Neural cell (in vitro differentiated cells): Measurements from ENCODE around the gene APOBEC3A. TPM values are rescaled to one million over a fixed set of nuclear protein-coding genes. Genes with fewer than 3 reads are reported as not detected.

Source experiments
- H2AFZ ChIP-seq: fragments of 200-600, 300-800 bp; sonication (generic), shearing (Covaris generic); 2 replicates; pipeline ENCODE4 v1.6.0; 2014; ENCODE audit warnings: low read depth, mild to moderate bottlenecking, antibody characterized with exemption, low read length, moderate library complexity
- H3F3A ChIP-seq: fragments of 200-600 bp; shearing (Covaris generic); 2 replicates; pipeline ENCODE4 v1.6.1; 2016; ENCODE audit warnings: mild to moderate bottlenecking, moderate library complexity, mixed read lengths, antibody characterized with exemption, low read length; ENCODE audit not compliant: insufficient read depth, poor library complexity, severe bottlenecking
- H3K27ac ChIP-seq: fragments of 200-600, 300-800 bp; sonication (generic), shearing (Covaris generic); 2 replicates; pipeline ENCODE4 v1.5.1; 2014; ENCODE audit warnings: mild to moderate bottlenecking, low read length, moderate library complexity
- H3K27me3 ChIP-seq: fragments of 300-800, 200-600 bp; sonication (generic), shearing (Covaris generic); 2 replicates; pipeline ENCODE4 v1.6.0; 2014; ENCODE audit warnings: mild to moderate bottlenecking, low read depth, low read length, moderate library complexity; ENCODE audit not compliant: insufficient read depth
- H3K36me3 ChIP-seq: fragments of 300-800, 200-600 bp; sonication (generic), shearing (Covaris generic); 2 replicates; pipeline ENCODE4 v1.5.1; 2014; ENCODE audit warnings: mild to moderate bottlenecking, antibody characterized with exemption, low read length, moderate library complexity; ENCODE audit not compliant: insufficient read depth
- H3K4me2 ChIP-seq: fragments of 300-800, 200-600 bp; sonication (generic), shearing (Covaris generic); 2 replicates; pipeline ENCODE4 v1.6.0; 2014; ENCODE audit warnings: mild to moderate bottlenecking, low read length
- H3K4me3 ChIP-seq: fragments of 300-800, 200-600 bp; sonication (generic), shearing (Covaris generic); 2 replicates; pipeline ENCODE4 v1.5.1; 2014; ENCODE audit warnings: mild to moderate bottlenecking, low read length, moderate library complexity
- H3K79me2 ChIP-seq: fragments of 200-600 bp; shearing (Covaris generic); replicated peaks from 2 replicates; pipeline ENCODE4 v1.6.0; 2014; ENCODE audit warnings: mild to moderate bottlenecking, low read length, moderate library complexity; ENCODE audit not compliant: insufficient read depth
- H3K9ac ChIP-seq: fragments of 300-800, 200-600 bp; sonication (generic), shearing (Covaris generic); 2 replicates; pipeline ENCODE4 v1.6.1; 2016; ENCODE audit warnings: mild to moderate bottlenecking, low read length, mixed read lengths
- H3K9me2 ChIP-seq: fragments of 200-600 bp; shearing (Covaris generic); 2 replicates; pipeline ENCODE4 v1.6.1; 2016; ENCODE audit warnings: mild to moderate bottlenecking, low read length, mixed read lengths; ENCODE audit not compliant: insufficient read depth
- H3K9me3 ChIP-seq: fragments of 200-600, 300-800 bp; sonication (generic), shearing (Covaris generic); 2 replicates; pipeline ENCODE4 v1.6.1; 2016; ENCODE audit warnings: mild to moderate bottlenecking, mixed run types, low read length, moderate library complexity, mixed read lengths
- H4K20me1 ChIP-seq: fragments of 200-600 bp; shearing (Covaris generic); 2 replicates; pipeline ENCODE4 v1.6.1; 2016; ENCODE audit warnings: mild to moderate bottlenecking, mixed run types; ENCODE audit not compliant: insufficient read depth
- CTCF ChIP-seq: fragments of 450-650 bp; IDR thresholded peaks from 2 replicates; pipeline ENCODE4 v1.5.1; 2014; ENCODE audit warnings: antibody characterized with exemption, mild to moderate bottlenecking, moderate library complexity; ENCODE audit not compliant: poor library complexity, severe bottlenecking
- EP300 ChIP-seq: fragments of 450-650 bp; conservative IDR thresholded peaks from 2 replicates; pipeline ENCODE4 v1.6.1; 2014; ENCODE audit warnings: antibody characterized with exemption, mild to moderate bottlenecking, moderate library complexity; ENCODE audit not compliant: poor library complexity, severe bottlenecking
- EZH2 ChIP-seq: fragments of 200-600, 300-800 bp; shearing (Covaris generic), sonication (generic); IDR thresholded peaks from 2 replicates; pipeline ENCODE4 v1.6.1; 2014; ENCODE audit warnings: antibody characterized with exemption, low read length, borderline replicate concordance, mild to moderate bottlenecking; ENCODE audit not compliant: insufficient read depth, poor library complexity, severe bottlenecking
- MXI1 ChIP-seq: fragments of 450-650 bp; conservative IDR thresholded peaks from 2 replicates; pipeline ENCODE4 v1.6.1; 2014; ENCODE audit warnings: antibody characterized with exemption, mild to moderate bottlenecking; ENCODE audit not compliant: poor library complexity, severe bottlenecking
- POLR2AphosphoS5 ChIP-seq: IDR thresholded peaks from 2 replicates; pipeline ENCODE4 v1.6.1; 2012
- RAD21 ChIP-seq: fragments of 450-650 bp; conservative IDR thresholded peaks from 2 replicates; pipeline ENCODE4 v1.6.1; 2014; ENCODE audit warnings: antibody characterized with exemption, mild to moderate bottlenecking, moderate library complexity
- REST ChIP-seq: IDR thresholded peaks from 2 replicates; pipeline ENCODE4 v1.6.1; 2012; ENCODE audit warnings: borderline replicate concordance
- SMC3 ChIP-seq: fragments of 450-650 bp; conservative IDR thresholded peaks from 2 replicates; pipeline ENCODE4 v1.6.1; 2014; ENCODE audit warnings: antibody characterized with exemption, mild to moderate bottlenecking, moderate library complexity; ENCODE audit not compliant: poor library complexity
- TAF1 ChIP-seq: IDR thresholded peaks from 2 replicates; pipeline ENCODE4 v1.6.1; 2012; ENCODE audit warnings: low read depth
- polyA plus RNA-seq: library from polyadenylated mRNA; depleted of rRNA; stranded (reverse); fragments of >200 nt; gene quantifications from 2 replicates; pipeline ENCODE4 v1.2.3, GENCODE V29; 2014

APOBEC3A gene
- polyA plus RNA-seq, 1 donor from 2014 or later = not detected

- H3K36me3 ChIP-seq = no peaks in the 10 kb centered on the region
- H3K9me2 ChIP-seq = no peaks in the 10 kb centered on the region
- H3K9me3 ChIP-seq = no peaks in the 10 kb centered on the region
- H3K27me3 ChIP-seq = no peaks in the 10 kb centered on the region
- H3F3A ChIP-seq = no peaks in the 10 kb centered on the region
- no peak overlapping the region for H3K4me2 ChIP-seq
- H3K79me2 ChIP-seq = no peaks in the 10 kb centered on the region
- H2AFZ ChIP-seq = no peak overlapping the region
- no peak overlapping the region for H3K9ac ChIP-seq
- H4K20me1 ChIP-seq = no peaks in the 10 kb centered on the region
- H3K4me3 ChIP-seq = no peak overlapping the region
- TF ChIP-seq REST (no peak), SMC3 (no peak), EZH2 (no peak), CTCF (no peak), POLR2AphosphoS5 (no peak), TAF1 (no peak), EP300 (no peak), RAD21 (no peak), MXI1 (no peak)
- no peak overlapping the region for H3K27ac ChIP-seq
These were observed 2.9 kb upstream of the APOBEC3A start for GRCh38 chr22:38954414-38955043.

GRCh38 chr22:38955250-38955905, 2.0 kb upstream of the APOBEC3A start:
- Histone ChIP-seq H3K9me3 (no peaks in the 10 kb centered on the region), H3F3A (no peaks in the 10 kb centered on the region), H3K4me2 (no peak overlapping the region), H2AFZ (no peak overlapping the region), H3K79me2 (no peaks in the 10 kb centered on the region), H3K27ac (no peak overlapping the region), H3K36me3 (no peaks in the 10 kb centered on the region), H3K4me3 (no peak overlapping the region), H4K20me1 (no peaks in the 10 kb centered on the region), H3K9ac (no peak overlapping the region), H3K9me2 (no peaks in the 10 kb centered on the region), H3K27me3 (no peaks in the 10 kb centered on the region)
- TF ChIP-seq MXI1 = no peak
- no peak for TF ChIP-seq SMC3
- no peak for TF ChIP-seq EP300
- no peak for TF ChIP-seq EZH2
- TF ChIP-seq POLR2AphosphoS5 = no peak
- TF ChIP-seq TAF1 = no peak
- TF ChIP-seq RAD21 = no peak
- TF ChIP-seq CTCF = no peak
- TF ChIP-seq REST = no peak
